Left renal pelvis (tissue), 4 donors: ENCODE results near the gene MED22. TPM values are rescaled to one million over a fixed set of nuclear protein-coding genes. Genes with fewer than 3 reads are reported as not detected.
A peak's percentile ranks its signal among the peaks of the same experiment; 100 is the strongest.
"Not testable (repeated sequence)": the region's sequence is repeated elsewhere in the genome, so short reads cannot be mapped to it uniquely, and the experiment has no call there.

ENCODE experiments used
- DNase-seq, 4 donors: peaks; one replicate each; pipeline ENCODE4 v3.0.0-alpha.2; 2013; ENCODE audit warnings: low read depth in 4 of 4, low spot score in 3 of 4
- polyA plus RNA-seq, 4 donors: library from polyadenylated mRNA; unstranded; fragments of 120-200 nt; gene quantifications; one replicate each; pipeline ENCODE4 v1.2.1, GENCODE V29; 2013; ENCODE audit not compliant: insufficient read length in 4 of 4

MED22 gene
- polyA plus RNA-seq = 10 to 100 TPM; 24.2 to 29.9 (median 24.8) TPM

GRCh38 chr9:133347985-133348717, at the start of gene MED22, which contains the start of gene RPL7A:
TSS of gene MED22 (minus strand) at chr9:133348131. CDS start at chr9:133346662, 1,469 bp downstream.
TSS of gene RPL7A (plus strand) at chr9:133348218. CDS start at chr9:133348244, 26 bp downstream.
- peak; percentile 90 to 95 (median 92) for DNase-seq

GRCh38 chr9:133397370-133397769, 49.4 kb upstream of the MED22 start:
- DNase-seq = no peak

- no peak for DNase-seq
Measured at GRCh38 chr9:133396952-133397351, 49.0 kb upstream of the MED22 start.

GRCh38 chr9:133394687-133395271, 46.8 kb upstream of the MED22 start:
- no peak for DNase-seq

GRCh38 chr9:133393399-133393798, 45.5 kb upstream of the MED22 start:
- DNase-seq = no peak

- DNase-seq = not testable (repeated sequence)
Measured at GRCh38 chr9:133392308-133392707, 44.4 kb upstream of the MED22 start.

- not testable (repeated sequence) for DNase-seq
Measured at GRCh38 chr9:133391449-133391848, 43.5 kb upstream of the MED22 start.

- DNase-seq = no peak
Measured at GRCh38 chr9:133390713-133391112, 42.8 kb upstream of the MED22 start.

- DNase-seq = no peak
Measured at GRCh38 chr9:133389562-133389961, 41.6 kb upstream of the MED22 start.

- no peak for DNase-seq
Measured at GRCh38 chr9:133389025-133389557, 41.2 kb upstream of the MED22 start.

- DNase-seq = no peak
Measured at GRCh38 chr9:133387680-133388079, 39.7 kb upstream of the MED22 start.

- no peak for DNase-seq
Measured at GRCh38 chr9:133386338-133386737, 38.4 kb upstream of the MED22 start.

GRCh38 chr9:133385452-133385851, 37.5 kb upstream of the MED22 start:
- DNase-seq = no peak

- no peak for DNase-seq
Measured at GRCh38 chr9:133384736-133385321, 36.9 kb upstream of the MED22 start.

GRCh38 chr9:133383438-133383837, 35.5 kb upstream of the MED22 start:
- no peak for DNase-seq

GRCh38 chr9:133382507-133383141, 34.7 kb upstream of the MED22 start:
- no peak for DNase-seq

GRCh38 chr9:133380734-133381133, 32.8 kb upstream of the MED22 start:
- DNase-seq = no peak

GRCh38 chr9:133379153-133380086, 31.5 kb upstream of the MED22 start:
- no peak for DNase-seq

- DNase-seq = no peak
Measured at GRCh38 chr9:133378408-133378962, 30.6 kb upstream of the MED22 start.
